GM18907 (cell line): Measurements from ENCODE around the gene CDC6.

ENCODE experiments used
- ATAC-seq: cut with Tn5 transposase; IDR thresholded peaks from one replicate; pipeline ENCODE4 v1.9.1; 2021; ENCODE audit warnings: mild to moderate bottlenecking, moderate library complexity; ENCODE audit not compliant: unreplicated experiment

Gene CDC6

DNA sequence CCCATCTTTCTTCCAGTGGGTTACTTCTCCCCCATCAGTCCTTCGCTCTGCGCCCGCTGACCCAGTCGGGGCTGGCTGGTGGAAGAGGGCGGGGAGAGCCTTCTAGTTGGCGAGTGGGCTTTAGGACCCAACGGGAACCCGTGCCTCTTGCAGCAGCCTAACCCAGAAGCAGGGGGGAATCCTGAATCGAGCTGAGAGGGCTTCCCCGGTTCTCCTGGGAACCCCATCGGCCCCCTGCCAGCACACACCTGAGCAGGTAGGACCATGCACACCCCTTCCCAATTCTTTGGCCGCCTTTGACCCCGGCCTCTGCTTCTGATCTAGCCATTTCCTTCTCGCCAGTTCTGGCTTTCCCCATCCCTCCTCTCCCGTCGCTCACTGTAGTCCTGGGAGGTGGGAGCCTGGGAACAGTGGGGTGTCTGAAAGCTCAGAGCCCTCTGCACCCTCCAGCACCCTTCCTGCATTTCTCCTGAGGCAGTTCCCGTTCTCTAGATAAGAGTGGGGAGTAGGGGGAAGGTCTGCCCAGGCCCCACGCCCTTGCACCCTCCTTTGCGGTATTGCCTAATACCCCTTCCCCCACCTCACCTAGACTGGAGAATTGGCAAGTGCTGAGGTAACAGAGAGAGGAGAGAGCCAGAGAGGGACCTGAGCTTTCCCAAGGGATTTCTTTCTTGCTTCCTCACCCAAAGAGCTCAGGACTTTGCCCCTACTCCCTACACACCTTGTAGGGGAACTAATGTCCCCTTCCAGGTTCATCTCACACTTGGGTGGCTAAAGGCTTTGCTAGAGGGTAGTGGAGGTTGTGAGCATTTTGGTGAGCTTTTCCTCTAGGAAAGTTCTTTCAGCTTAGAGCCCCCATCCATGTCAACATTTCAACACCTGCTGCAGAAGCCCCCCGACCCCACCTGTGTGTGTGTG lies 21.6 kb downstream of the CDC6 start, which contains the start of gene RARA:
Gene RARA (plus strand): TSS at position 150 of the 918 bp plus-strand sequence. CDS start 22,039 bp downstream, outside the sequence.
- ATAC-seq = no peak

DNA sequence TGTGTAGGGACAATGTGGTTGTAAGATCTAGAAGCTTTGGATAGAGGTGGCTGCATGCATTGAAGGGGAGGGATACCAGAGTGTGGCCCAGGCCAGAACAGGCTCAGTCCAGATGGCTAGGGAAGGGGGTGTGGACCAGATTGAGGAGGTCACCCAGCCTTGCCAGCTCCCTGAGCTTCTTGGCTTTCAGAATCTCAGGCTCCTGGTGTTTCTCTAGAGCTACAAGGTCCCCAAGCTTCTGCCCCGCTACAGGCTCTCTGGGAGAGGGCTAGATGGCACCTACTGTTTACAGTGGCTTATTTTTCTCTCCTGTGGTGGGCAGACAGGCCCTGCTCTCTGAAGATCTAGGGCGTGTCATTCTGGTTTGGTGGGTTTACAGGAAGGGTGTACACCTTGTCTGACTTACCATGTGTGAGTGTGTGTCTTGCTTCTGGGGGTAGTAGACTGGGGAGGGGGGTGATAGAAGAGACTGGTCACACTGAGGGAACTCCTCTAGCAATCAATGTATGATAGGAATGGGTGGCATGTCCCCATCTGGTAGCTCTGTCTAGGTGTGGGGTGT lies 22.4 kb downstream of the CDC6 start:
- ATAC-seq = no peak

- ATAC-seq = no peak
These were observed 23.3 kb downstream of the CDC6 start for GRCh38 chr17:40310882-40311391.

- ATAC-seq = no peak
These were observed 23.9 kb downstream of the CDC6 start for GRCh38 chr17:40311575-40311974.

DNA sequence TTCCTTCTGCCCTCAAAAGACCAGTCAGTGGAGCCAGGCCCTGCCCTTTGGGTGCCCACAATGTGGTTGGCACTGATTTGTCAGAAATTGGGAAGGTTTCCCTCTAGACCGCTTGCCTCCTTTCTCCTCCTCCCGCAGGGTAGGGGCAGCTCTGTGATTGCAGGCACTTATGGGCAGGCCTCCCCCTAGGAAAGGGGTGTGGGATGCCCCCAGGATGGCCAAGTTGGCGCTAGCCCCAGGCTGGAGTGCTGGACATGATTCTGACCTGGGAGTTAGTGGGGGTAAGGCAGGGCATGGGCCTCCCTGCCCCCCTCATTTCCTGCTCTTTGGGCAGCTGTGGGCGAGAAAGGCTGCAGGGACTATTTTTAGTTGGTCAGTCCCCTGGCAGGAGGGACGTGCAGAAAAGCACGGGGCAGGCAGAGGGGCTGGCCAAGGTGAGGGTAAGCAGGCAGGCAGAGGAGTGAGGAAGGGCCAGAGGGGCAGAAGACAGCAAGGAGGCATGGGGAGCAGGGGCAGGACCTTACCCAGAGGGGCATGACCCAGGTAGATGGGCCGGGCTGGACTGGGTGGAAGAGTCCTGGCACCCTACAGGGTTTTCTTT lies 24.6 kb downstream of the CDC6 start:
- ATAC-seq = no peak

- ATAC-seq = no peak
These were observed 25.4 kb downstream of the CDC6 start for GRCh38 chr17:40312893-40313667.

- no peak for ATAC-seq
These were observed 26.2 kb downstream of the CDC6 start for GRCh38 chr17:40313668-40314583.

DNA sequence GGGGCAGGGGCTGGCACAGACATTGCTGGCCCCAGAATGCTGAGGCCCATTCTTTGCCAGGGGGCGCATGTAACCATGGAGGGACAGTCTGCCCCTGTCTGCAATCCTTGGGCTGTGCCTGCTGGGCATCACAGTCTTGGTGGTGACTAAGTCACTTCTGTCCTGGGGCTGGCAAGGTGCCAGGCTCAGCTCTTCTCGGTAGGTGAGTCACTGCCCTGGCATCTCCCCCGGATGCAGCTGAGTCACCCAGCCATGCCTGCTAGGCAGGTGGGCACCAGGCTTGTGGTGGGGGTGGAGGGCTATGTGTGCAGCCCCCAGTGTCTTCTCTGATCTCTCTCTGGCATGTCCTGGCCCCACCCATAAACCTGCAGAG lies 26.9 kb downstream of the CDC6 start:
- no peak for ATAC-seq

DNA sequence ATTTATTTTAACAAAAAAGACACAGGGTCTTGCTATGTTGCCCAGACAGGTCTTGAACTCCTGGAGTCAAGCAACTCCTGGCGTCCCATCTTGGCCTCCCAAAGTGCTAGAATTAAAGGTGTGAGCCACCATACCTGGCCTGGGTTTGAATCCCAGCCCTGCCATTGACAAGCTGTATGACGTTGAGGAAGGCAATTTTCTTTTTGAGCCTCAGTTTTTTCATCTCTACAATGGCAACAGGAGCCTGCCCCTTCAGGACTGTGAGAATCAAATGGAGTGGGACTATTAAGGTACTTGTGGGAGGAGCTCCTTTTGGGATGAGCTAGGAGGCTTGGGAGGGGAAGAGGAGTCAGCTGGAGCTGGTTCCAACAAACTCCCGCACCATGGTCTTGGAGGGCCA lies 27.5 kb downstream of the CDC6 start:
- ATAC-seq = no peak

- ATAC-seq = no peak
These were observed 28.2 kb downstream of the CDC6 start for GRCh38 chr17:40315678-40316570.

- no peak for ATAC-seq
These were observed 29.1 kb downstream of the CDC6 start for GRCh38 chr17:40316571-40317344.

- no peak for ATAC-seq
These were observed 29.7 kb downstream of the CDC6 start for GRCh38 chr17:40317345-40317873.

DNA sequence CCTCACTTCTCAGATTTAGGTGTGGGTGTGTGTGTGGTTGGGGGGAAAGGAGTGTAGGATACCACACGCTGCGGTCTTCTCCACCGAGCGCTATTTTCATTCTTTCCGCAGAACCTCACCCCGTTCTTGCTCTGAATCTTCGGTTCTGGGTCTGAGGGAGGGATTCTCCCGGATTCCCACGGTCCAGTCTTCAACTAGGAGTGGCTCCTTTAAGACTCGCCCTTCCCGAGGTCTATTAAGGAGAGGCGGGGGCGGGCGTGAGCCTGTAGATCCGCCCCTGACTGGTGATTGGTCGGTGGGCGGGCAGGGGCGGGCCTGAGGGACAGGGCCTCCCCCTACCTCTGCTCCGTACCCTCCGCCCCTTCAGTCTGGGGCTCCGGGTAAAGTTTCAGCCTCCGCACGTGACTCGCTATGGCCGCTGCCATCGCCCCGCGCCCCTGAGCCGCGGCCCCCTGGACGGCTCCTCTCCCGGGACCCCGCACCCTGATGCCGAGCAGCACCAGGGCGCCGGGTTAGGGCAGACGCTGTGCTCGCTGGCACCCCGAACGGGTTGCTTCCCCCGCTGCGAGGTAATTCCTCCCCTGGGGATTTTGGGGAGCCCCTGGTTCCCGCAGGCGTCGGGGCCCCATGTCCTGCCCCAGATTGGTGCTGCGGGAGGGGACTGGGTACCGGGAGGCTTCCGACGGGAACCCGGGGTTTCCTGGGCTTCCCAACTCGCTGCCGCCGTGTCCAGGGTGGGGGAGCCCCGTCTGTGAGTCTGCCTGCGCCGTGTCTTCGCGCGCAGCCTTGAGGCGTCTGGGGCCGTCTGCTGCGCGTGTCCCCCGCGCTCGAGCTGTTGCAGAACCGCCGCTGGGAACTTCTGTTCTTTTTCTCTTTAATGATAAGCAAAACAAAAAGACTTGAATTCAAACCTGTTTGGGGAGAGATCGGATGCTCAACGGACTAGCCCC lies 30.5 kb downstream of the CDC6 start:
- ATAC-seq = peak; percentile 57

DNA sequence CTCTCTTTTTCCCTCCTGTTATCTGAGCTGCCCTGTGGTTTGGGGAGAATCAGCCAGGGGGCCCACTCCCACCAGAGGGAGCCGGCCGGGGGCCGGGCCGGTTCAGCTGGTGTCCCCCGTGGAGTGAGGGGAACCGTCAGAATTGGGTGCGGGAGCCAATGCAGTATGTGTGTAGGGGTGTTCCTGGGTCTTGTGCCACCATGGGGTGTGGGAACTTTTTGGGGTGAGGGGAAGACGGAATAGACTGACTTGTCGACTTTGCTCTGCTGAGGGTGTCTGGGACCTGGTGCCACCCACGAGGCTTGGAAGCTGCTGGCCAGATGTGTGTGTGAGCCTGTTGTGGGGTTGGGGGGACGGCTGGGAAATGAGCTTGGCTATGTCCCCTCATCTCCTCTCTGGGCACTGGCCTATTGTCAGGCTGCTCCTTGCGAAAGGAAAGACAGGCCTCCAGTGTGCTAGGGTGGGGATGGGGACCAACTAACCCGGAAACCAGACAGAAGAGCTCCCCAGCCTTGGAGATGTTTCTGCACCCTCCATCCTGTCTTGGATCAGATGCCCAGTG lies 31.2 kb downstream of the CDC6 start:
- no peak for ATAC-seq

DNA sequence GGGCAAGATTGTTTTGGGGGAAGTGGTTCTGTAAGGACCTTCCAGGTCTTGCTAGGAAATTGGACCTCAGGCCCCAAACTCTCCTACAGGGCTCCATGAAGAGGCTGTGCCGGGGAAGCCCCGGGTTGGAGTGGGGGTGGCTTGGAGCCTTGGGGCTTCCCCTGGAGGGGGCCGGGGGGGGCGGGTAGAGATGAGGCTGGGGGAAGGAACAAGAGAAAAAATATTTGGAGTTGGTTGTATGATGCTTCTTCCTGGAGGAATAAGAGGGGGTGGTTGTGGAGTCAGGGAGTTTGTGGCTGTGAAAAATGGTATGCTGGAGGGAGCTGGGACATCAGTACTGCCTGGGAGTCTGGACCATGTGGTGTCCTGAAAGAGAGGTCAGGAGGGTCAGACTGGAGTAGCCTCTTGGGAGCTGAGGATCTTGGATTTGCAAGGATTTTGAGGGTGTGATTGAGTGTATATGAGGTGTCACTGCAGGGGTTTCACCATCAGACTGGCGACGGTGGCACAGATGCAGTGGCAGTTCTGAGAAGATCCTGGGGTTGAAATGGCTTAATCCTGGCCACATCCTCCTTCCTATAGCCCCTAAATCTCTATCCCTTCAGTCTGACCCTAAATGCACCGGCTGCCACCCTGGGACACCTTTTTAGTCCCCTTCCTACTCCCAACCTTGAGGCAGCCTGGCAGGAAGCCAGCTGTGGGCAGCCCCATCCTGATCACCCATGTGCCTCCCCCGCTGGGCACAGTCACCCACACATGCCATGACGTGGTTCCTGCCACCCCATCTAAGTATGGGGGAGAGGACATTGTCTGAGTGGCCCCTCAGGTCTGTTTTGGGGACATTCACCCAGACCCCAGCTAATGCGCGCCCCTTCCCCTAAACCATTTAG lies 32.2 kb downstream of the CDC6 start:
- no peak for ATAC-seq
